ENCODE data around the gene HMGCL.

DNA sequence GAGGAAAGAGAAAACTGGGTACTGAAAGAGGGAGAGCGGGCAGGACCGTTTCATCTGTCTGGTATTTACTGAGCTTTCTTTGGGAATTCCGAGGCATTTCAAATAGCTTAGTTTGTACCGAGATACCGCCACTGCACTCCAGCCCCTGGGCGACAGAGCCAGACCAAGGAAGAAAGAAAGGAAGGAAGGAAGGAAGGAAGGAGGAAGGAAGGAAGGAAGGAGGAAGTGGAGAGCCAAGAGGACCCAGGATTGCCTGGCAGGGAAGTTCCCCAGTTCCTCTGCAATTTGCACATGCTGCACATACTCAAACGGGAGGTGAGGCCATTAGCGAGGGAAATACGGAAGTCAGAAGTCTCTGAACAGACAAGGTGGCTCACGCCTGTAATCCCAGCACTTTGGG lies 43.8 kb upstream of the HMGCL start:
- TF ChIP-seq, protein P1, sequence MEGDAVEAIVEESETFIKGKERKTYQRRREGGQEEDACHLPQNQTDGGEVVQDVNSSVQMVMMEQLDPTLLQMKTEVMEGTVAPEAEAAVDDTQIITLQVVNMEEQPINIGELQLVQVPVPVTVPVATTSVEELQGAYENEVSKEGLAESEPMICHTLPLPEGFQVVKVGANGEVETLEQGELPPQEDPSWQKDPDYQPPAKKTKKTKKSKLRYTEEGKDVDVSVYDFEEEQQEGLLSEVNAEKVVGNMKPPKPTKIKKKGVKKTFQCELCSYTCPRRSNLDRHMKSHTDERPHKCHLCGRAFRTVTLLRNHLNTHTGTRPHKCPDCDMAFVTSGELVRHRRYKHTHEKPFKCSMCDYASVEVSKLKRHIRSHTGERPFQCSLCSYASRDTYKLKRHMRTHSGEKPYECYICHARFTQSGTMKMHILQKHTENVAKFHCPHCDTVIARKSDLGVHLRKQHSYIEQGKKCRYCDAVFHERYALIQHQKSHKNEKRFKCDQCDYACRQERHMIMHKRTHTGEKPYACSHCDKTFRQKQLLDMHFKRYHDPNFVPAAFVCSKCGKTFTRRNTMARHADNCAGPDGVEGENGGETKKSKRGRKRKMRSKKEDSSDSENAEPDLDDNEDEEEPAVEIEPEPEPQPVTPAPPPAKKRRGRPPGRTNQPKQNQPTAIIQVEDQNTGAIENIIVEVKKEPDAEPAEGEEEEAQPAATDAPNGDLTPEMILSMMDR (IDR thresholded peaks at IDR 0.05; ENCODE audit: low read depth, low read length), result no peak
- TF ChIP-seq EZH2phosphoT487 (IDR thresholded peaks at IDR 0.05; ENCODE audit: low read depth), result no peak
